B cell (primary cell): ENCODE results near the gene CACNB4.

Source experiments
- CTCF ChIP-seq: fragments of 200-600 bp; IDR thresholded peaks from one replicate; pipeline ENCODE4 v1.8.0; 2022; ENCODE audit warnings: antibody characterized with exemption, mild to moderate bottlenecking
- EZH2 ChIP-seq: IDR thresholded peaks from 2 replicates; pipeline ENCODE4 v1.6.1; 2012; ENCODE audit warnings: borderline replicate concordance, low read depth, mild to moderate bottlenecking, moderate library complexity, low read length; ENCODE audit not compliant: insufficient read depth, poor library complexity, severe bottlenecking

GRCh38 chr2:152056418-152056817 is 42.4 kb downstream of the CACNB4 start:
- no peak for TF ChIP-seq CTCF
- TF ChIP-seq EZH2, result no peak
